KOPT-K1 (cell line): ENCODE results near the gene TLR5.
"Not testable (repeated sequence)": the region's sequence is repeated elsewhere in the genome, so short reads cannot be mapped to it uniquely, and the experiment has no call there.

Experiments
- H3K27ac ChIP-seq: fragments of 200-600 bp; sonication (generic); 2 replicates; pipeline ENCODE4 v1.5.1; 2016; ENCODE audit warnings: antibody characterized with exemption, mild to moderate bottlenecking, low read depth, low read length; ENCODE audit not compliant: poor library complexity, severe bottlenecking
- H3K36me3 ChIP-seq: fragments of 200-600 bp; sonication (generic); 2 replicates; pipeline ENCODE4 v1.5.1; 2017; ENCODE audit warnings: antibody characterized with exemption, mild to moderate bottlenecking, low read length, moderate library complexity; ENCODE audit not compliant: insufficient read depth
- H3K9me3 ChIP-seq: fragments of 200-600 bp; sonication (generic); 2 replicates; pipeline ENCODE4 v1.5.1; 2017; ENCODE audit warnings: antibody characterized with exemption, low read length, mild to moderate bottlenecking; ENCODE audit not compliant: insufficient read depth, poor library complexity, severe bottlenecking

The TLR5 gene

GRCh38 chr1:223169458-223169857, 26.4 kb upstream of the TLR5 start:
- not testable (repeated sequence) for H3K27ac ChIP-seq, H3K36me3 ChIP-seq, H3K9me3 ChIP-seq

- Histone ChIP-seq H3K27ac (peak overlapping the region; percentile 2), H3K36me3 (no peaks in the 10 kb centered on the region), H3K9me3 (no peaks in the 10 kb centered on the region)
Observed at GRCh38 chr1:223161321-223161720, 18.3 kb upstream of the TLR5 start.

GRCh38 chr1:223156343-223156742, 13.3 kb upstream of the TLR5 start:
- Histone ChIP-seq H3K36me3 (no peaks in the 10 kb centered on the region), H3K9me3 (no peaks in the 10 kb centered on the region), H3K27ac (no peak overlapping the region)

GRCh38 chr1:223155153-223155552, 12.1 kb upstream of the TLR5 start:
- H3K27ac ChIP-seq, result no peak overlapping the region
- H3K36me3 ChIP-seq, result no peaks in the 10 kb centered on the region
- no peaks in the 10 kb centered on the region for H3K9me3 ChIP-seq

- no peaks in the 10 kb centered on the region for H3K9me3 ChIP-seq
- no peak overlapping the region for H3K27ac ChIP-seq
- no peaks in the 10 kb centered on the region for H3K36me3 ChIP-seq
Observed at GRCh38 chr1:223153177-223154119, 10.4 kb upstream of the TLR5 start.

GRCh38 chr1:223152399-223152798, 9.4 kb upstream of the TLR5 start:
- H3K9me3 ChIP-seq, result peaks cover 9% of the 10 kb centered on the region
- no peaks in the 10 kb centered on the region for H3K36me3 ChIP-seq
- no peak overlapping the region for H3K27ac ChIP-seq

GRCh38 chr1:223150443-223150842, 7.4 kb upstream of the TLR5 start:
- H3K36me3 ChIP-seq, result no peaks in the 10 kb centered on the region
- no peak overlapping the region for H3K27ac ChIP-seq
- peaks cover 15% of the 10 kb centered on the region for H3K9me3 ChIP-seq

- Histone ChIP-seq H3K9me3 (peaks cover 15% of the 10 kb centered on the region), H3K27ac (no peak overlapping the region), H3K36me3 (no peaks in the 10 kb centered on the region)
Observed at GRCh38 chr1:223147873-223148272, 4.8 kb upstream of the TLR5 start.

- H3K9me3 ChIP-seq, result peaks cover 15% of the 10 kb centered on the region
- H3K36me3 ChIP-seq, result no peaks in the 10 kb centered on the region
- no peak overlapping the region for H3K27ac ChIP-seq
Observed at GRCh38 chr1:223147409-223147808, 4.4 kb upstream of the TLR5 start.

- peaks cover 15% of the 10 kb centered on the region for H3K9me3 ChIP-seq
- no peaks in the 10 kb centered on the region for H3K36me3 ChIP-seq
- H3K27ac ChIP-seq, result no peak overlapping the region
Observed at GRCh38 chr1:223146745-223147144, 3.7 kb upstream of the TLR5 start.

- Histone ChIP-seq H3K36me3 (no peaks in the 10 kb centered on the region), H3K27ac (no peak overlapping the region), H3K9me3 (peaks cover 15% of the 10 kb centered on the region)
Observed at GRCh38 chr1:223144914-223145313, 1.9 kb upstream of the TLR5 start.

GRCh38 chr1:223144431-223144830, 1.4 kb upstream of the TLR5 start:
- Histone ChIP-seq H3K36me3 (no peaks in the 10 kb centered on the region), H3K9me3 (peaks cover 15% of the 10 kb centered on the region), H3K27ac (peak overlapping the region; percentile 73)

- peaks cover 22% of the 10 kb centered on the region for H3K9me3 ChIP-seq
- H3K36me3 ChIP-seq, result no peaks in the 10 kb centered on the region
- H3K27ac ChIP-seq, result peak overlapping the region; percentile 73
Observed at GRCh38 chr1:223143537-223144248, 645 bp upstream of the TLR5 start.

- no peaks in the 10 kb centered on the region for H3K36me3 ChIP-seq
- H3K27ac ChIP-seq, result peak overlapping the region; percentile 73
- H3K9me3 ChIP-seq, result peaks cover 14% of the 10 kb centered on the region
Observed at GRCh38 chr1:223142269-223142668, 779 bp downstream of the TLR5 start.

- H3K27ac ChIP-seq, result no peak overlapping the region
- no peaks in the 10 kb centered on the region for H3K36me3 ChIP-seq
- peaks cover 9% of the 10 kb centered on the region for H3K9me3 ChIP-seq
Observed at GRCh38 chr1:223140611-223141405, 2.2 kb downstream of the TLR5 start.
